ENCODE measurements around the gene HECTD1.
"Not testable (repeated sequence)": the region's sequence is repeated elsewhere in the genome, so short reads cannot be mapped to it uniquely, and the experiment has no call there.

DNA sequence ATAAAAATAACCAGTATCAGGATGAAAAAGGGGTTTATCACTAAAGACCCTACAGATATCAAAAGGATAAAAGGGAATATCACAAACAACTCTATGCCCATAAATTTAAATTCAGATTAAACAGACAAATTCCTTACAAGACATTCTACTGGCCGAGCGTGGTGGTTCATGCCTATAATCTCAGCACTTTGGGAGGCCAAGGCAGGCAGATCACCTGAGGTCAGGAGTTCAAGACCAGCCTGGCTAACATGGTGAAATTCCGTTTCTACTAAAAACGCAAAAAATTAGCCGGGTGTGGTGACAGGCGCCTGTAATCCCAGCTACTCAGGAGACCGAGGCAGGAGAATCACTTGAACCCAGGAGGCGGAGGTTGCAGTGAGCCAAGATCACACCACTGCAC, 15.0 kb downstream of the HECTD1 start:
- not testable (repeated sequence) for TF ChIP-seq POLR2A (IDR thresholded peaks at IDR 0.05; ENCODE audit: low read length); GATA1 (IDR thresholded peaks at IDR 0.05; ENCODE audit: low read depth, low read length)
